PC-9 (cell line): ENCODE measurements around the gene TMEM238L.

Experiments used
- EZH2 ChIP-seq: fragments of 200-600 bp; sonication (generic); IDR thresholded peaks from 2 replicates; pipeline ENCODE4 v1.8.0; 2017; ENCODE audit warnings: antibody characterized with exemption, low read depth
- TF ChIP-seq, protein P1 (sequence below): fragments of 200-600 bp; sonication (generic); conservative IDR thresholded peaks from 2 replicates; pipeline ENCODE4 v1.6.1; 2017; ENCODE audit warnings: mixed run types, antibody characterized with exemption, mild to moderate bottlenecking, moderate library complexity

GRCh38 chr17:10768750-10769251, 35.1 kb downstream of the TMEM238L start:
- TF ChIP-seq, protein P1, sequence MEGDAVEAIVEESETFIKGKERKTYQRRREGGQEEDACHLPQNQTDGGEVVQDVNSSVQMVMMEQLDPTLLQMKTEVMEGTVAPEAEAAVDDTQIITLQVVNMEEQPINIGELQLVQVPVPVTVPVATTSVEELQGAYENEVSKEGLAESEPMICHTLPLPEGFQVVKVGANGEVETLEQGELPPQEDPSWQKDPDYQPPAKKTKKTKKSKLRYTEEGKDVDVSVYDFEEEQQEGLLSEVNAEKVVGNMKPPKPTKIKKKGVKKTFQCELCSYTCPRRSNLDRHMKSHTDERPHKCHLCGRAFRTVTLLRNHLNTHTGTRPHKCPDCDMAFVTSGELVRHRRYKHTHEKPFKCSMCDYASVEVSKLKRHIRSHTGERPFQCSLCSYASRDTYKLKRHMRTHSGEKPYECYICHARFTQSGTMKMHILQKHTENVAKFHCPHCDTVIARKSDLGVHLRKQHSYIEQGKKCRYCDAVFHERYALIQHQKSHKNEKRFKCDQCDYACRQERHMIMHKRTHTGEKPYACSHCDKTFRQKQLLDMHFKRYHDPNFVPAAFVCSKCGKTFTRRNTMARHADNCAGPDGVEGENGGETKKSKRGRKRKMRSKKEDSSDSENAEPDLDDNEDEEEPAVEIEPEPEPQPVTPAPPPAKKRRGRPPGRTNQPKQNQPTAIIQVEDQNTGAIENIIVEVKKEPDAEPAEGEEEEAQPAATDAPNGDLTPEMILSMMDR: no peak
- no peak for TF ChIP-seq EZH2
